Esophagus muscularis mucosa (tissue), 4 donors: ENCODE measurements around the gene ANO8.

Source experiments
- CTCF ChIP-seq, 3 experiments: fragments of 200-600 bp in 2 of 3; fragments of 450-650 bp in 1 of 3; sonication (generic) in 2 of 3; IDR thresholded peaks; one replicate each; pipeline ENCODE4 v1.5.1; 2017 to 2019; ENCODE audit warnings: antibody characterized with exemption in 3 of 3, mild to moderate bottlenecking in 2 of 3, moderate library complexity in 1 of 3
- EP300 ChIP-seq: sonication (generic); formaldehyde crosslinking; IDR thresholded peaks from one replicate; pipeline ENCODE4 v1.6.1; 2017; ENCODE audit warnings: antibody characterized with exemption
- POLR2A ChIP-seq: fragments of 450-650 bp; IDR thresholded peaks from one replicate; pipeline ENCODE4 v1.6.1; 2017; ENCODE audit warnings: antibody characterized with exemption, moderate library complexity, mild to moderate bottlenecking, low read depth
- POLR2AphosphoS5 ChIP-seq, 2 donors: sonication (generic); formaldehyde crosslinking; IDR thresholded peaks; one replicate each; pipeline ENCODE4 v1.6.1; 2017; ENCODE audit warnings: antibody characterized with exemption in 2 of 2

GRCh38 chr19:17358395-17358794 lies 23.7 kb upstream of the ANO8 start:
- TF ChIP-seq CTCF (IDR thresholded peaks at IDR 0.05) (no peak), POLR2AphosphoS5 (IDR thresholded peaks at IDR 0.05) (peak in 1 of 2 donors; percentile 53), EP300 (peak; percentile 13), POLR2A (no peak)
